SJSA1 (cell line): ENCODE measurements around the gene SLAMF7. TPM values are rescaled to one million over a fixed set of nuclear protein-coding genes. Genes with fewer than 3 reads are reported as not detected.
"Not testable (repeated sequence)": the region's sequence is repeated elsewhere in the genome, so short reads cannot be mapped to it uniquely, and the experiment has no call there.

Source experiments
- DNase-seq, 2 experiments: peaks; one replicate each; pipeline ENCODE4 v3.0.0-alpha.2; 2015 to 2020; ENCODE audit warnings: low spot score in 2 of 2, low read depth in 1 of 2
- H3K27ac ChIP-seq: fragments of 250-450 bp; sonication (Bioruptor Pico); 2 replicates; pipeline ENCODE4 v1.5.1; 2020; ENCODE audit warnings: mild to moderate bottlenecking, moderate library complexity
- H3K27me3 ChIP-seq: fragments of 250-450 bp; sonication (Bioruptor Pico); replicated peaks from 2 replicates; pipeline ENCODE4 v1.5.1; 2020; ENCODE audit warnings: mild to moderate bottlenecking, moderate library complexity
- H3K36me3 ChIP-seq: fragments of 250-450 bp; sonication (Bioruptor Pico); 2 replicates; pipeline ENCODE4 v1.5.1; 2020; ENCODE audit warnings: mild to moderate bottlenecking
- H3K4me1 ChIP-seq: fragments of 250-450 bp; sonication (Bioruptor Pico); replicated peaks from 2 replicates; pipeline ENCODE4 v1.6.1; 2021; ENCODE audit warnings: mild to moderate bottlenecking
- H3K4me3 ChIP-seq: fragments of 250-450 bp; sonication (Bioruptor Pico); 2 replicates; pipeline ENCODE4 v1.5.1; 2020; ENCODE audit warnings: mild to moderate bottlenecking
- H3K9me3 ChIP-seq: fragments of 250-450 bp; sonication (Bioruptor Pico); replicated peaks from 2 replicates; pipeline ENCODE4 v1.5.1; 2020; ENCODE audit warnings: mild to moderate bottlenecking
- total RNA-seq: library from RNA; depleted of rRNA; stranded (reverse); fragments of >200 nt; shearing (Covaris generic); gene quantifications from 2 replicates; pipeline ENCODE4 v1.2.3, GENCODE V29; 2014

Gene SLAMF7
- total RNA-seq, 1 experiment from 2014 or later = not detected

GRCh38 chr1:160711602-160712311 is 27.3 kb upstream of the SLAMF7 start, which contains the start of gene CD48:
CD48 (minus strand) TSS chr1:160711822; CDS start chr1:160711763, 59 bp downstream.
- no peak for DNase-seq
- H3K27ac ChIP-seq = no peak within 1 kb of the TSS
- no peaks in the 10 kb centered on the region for H3K9me3 ChIP-seq
- H3K36me3 ChIP-seq = no peaks in the 10 kb centered on the region
- H3K4me1 ChIP-seq = no peaks in the 10 kb centered on the region
- no peak within 1 kb of the TSS for H3K4me3 ChIP-seq
- H3K27me3 ChIP-seq = peaks cover 19% of the 10 kb centered on the region

- not testable (repeated sequence) for H3K4me1 ChIP-seq, DNase-seq, H3K4me3 ChIP-seq, H3K36me3 ChIP-seq, H3K9me3 ChIP-seq, H3K27ac ChIP-seq
- peaks cover 19% of the 10 kb centered on the region for H3K27me3 ChIP-seq
These were observed 26.4 kb upstream of the SLAMF7 start for GRCh38 chr1:160712525-160713080.

DNA sequence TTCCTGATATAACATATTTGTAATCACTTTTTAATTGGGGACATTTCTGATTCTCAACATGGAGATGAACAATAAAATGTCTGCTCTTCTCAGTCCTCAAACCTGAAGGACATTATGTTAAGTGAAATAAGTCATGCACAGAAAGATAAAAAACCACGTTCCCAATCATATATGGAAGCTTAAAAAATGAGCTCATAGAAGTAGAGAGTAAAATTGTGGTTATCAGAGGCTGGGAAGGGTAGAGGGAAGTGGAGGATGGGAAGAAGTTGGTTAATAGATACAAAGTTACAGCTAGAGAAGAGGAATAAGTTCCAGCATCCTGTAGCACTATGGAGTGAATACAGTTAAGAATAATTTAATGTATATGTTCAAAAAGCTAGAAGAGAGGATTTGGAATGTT is 25.9 kb upstream of the SLAMF7 start:
- no peak overlapping the region for H3K27ac ChIP-seq
- no peak overlapping the region for H3K4me3 ChIP-seq
- no peaks in the 10 kb centered on the region for H3K9me3 ChIP-seq
- no peaks in the 10 kb centered on the region for H3K4me1 ChIP-seq
- H3K36me3 ChIP-seq = no peaks in the 10 kb centered on the region
- DNase-seq = no peak
- peaks cover 14% of the 10 kb centered on the region for H3K27me3 ChIP-seq

DNA sequence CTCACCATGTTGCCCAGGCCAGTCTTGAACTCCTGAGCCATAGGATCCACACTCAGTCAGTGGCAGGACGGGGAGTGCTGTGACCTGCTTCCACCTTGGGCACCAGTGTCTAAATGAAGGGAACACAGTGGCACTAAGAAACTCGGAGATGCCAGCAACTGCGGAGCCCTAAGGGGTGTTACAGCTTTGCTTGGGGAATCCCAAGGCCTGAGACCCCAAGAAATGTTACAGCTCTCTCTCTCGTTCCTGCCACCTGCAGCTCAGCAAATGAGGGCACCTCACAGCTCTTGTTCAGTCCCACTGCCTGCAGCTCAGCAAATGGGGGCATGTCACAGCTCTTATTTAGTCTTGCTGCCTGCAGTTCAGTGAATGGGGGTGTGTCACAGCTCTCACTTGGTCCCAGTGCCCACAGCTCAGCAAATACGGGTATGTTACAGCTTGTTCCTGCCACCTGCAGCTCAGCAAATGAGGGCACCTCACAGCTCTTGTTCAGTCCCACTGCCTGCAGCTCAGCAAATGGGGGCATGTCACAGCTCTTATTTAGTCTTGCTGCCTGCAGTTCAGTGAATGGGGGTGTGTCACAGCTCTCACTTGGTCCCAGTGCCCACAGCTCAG is 24.9 kb upstream of the SLAMF7 start:
- peaks cover 13% of the 10 kb centered on the region for H3K27me3 ChIP-seq
- not testable (repeated sequence) for H3K27ac ChIP-seq, H3K4me3 ChIP-seq, H3K9me3 ChIP-seq, DNase-seq, H3K4me1 ChIP-seq, H3K36me3 ChIP-seq

- Histone ChIP-seq H3K27me3 (0 out of 2 replicates have a peak, but pooled peaks cover 11% of the 10 kb centered on the region), H3K36me3 (no peaks in the 10 kb centered on the region), H3K9me3 (no peaks in the 10 kb centered on the region), H3K27ac (no peak overlapping the region), H3K4me1 (no peaks in the 10 kb centered on the region), H3K4me3 (no peak overlapping the region)
- DNase-seq = no peak
These were observed 23.0 kb upstream of the SLAMF7 start for GRCh38 chr1:160716013-160716412.

DNA sequence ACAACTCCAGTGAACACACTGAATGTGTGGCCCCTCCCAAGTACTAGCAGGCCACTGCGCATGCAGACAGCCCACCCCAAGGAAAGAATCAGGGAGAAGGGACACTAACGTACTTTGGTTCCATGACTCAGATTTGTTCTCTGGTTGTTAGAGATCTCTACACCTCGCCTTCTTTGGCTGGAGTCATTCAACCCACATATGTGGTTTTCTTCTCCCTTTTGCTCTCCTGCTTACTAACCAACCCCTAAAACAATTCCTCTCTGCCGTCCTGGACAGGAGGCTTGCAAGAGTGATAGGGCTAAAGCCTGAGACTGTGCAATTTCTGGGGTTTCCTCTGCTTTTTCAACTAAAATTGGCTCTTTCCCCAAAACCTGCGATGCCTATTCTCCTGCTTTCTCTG is 21.7 kb upstream of the SLAMF7 start:
- no peaks in the 10 kb centered on the region for H3K9me3 ChIP-seq
- H3K27me3 ChIP-seq = peaks cover 16% of the 10 kb centered on the region
- no peaks in the 10 kb centered on the region for H3K4me1 ChIP-seq
- no peak overlapping the region for H3K4me3 ChIP-seq
- DNase-seq = no peak
- no peak overlapping the region for H3K27ac ChIP-seq
- no peaks in the 10 kb centered on the region for H3K36me3 ChIP-seq

DNA sequence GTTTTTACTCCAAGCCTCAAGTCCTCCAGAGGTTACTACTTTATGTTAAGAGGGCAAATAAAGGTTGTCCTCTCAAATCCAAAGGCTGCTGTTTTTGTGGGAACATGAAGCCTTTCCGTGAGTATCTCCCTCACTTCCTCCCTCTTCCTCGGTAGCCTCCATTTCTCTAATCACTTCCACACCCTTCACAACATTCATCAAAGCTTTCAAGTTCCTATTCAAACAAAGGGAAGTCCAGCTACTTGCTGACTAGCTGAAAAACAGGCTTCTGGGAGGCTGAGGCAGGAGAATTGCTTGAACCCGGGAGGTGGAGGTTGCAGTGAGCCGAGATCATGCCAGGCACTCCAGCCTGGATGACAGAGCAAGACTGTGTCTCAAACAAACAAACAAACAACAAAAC is 20.8 kb upstream of the SLAMF7 start:
- peaks cover 21% of the 10 kb centered on the region for H3K27me3 ChIP-seq
- H3K36me3 ChIP-seq = no peaks in the 10 kb centered on the region
- H3K27ac ChIP-seq = no peak overlapping the region
- H3K4me3 ChIP-seq = no peak overlapping the region
- DNase-seq = no peak
- no peaks in the 10 kb centered on the region for H3K4me1 ChIP-seq
- no peaks in the 10 kb centered on the region for H3K9me3 ChIP-seq

- Histone ChIP-seq H3K27ac (no peak overlapping the region), H3K4me1 (no peaks in the 10 kb centered on the region), H3K9me3 (no peaks in the 10 kb centered on the region), H3K36me3 (no peaks in the 10 kb centered on the region), H3K4me3 (no peak overlapping the region), H3K27me3 (peaks cover 21% of the 10 kb centered on the region)
- no peak for DNase-seq
These were observed 18.5 kb upstream of the SLAMF7 start for GRCh38 chr1:160720356-160721085.

DNA sequence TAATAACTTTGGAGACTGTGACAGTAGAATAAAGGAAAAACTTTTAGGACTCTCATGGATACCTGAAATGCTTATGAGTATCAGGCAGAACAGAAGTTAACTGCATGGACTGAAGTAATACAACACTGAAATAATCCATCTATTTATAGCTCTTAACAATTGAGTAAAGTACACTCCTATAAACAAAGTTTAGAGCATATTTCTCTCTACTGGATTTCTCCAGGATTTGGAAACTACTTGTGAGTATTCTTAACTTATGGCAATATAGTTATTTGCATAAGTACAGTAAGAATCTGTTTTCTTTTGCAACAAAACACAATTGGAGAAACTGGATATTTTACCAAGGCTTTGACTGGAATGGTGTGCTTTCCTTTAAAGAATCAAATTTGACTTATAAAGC is 17.6 kb upstream of the SLAMF7 start:
- H3K4me1 ChIP-seq = no peaks in the 10 kb centered on the region
- no peaks in the 10 kb centered on the region for H3K9me3 ChIP-seq
- no peak overlapping the region for H3K4me3 ChIP-seq
- no peak overlapping the region for H3K27ac ChIP-seq
- no peak for DNase-seq
- no peaks in the 10 kb centered on the region for H3K36me3 ChIP-seq
- peaks cover 16% of the 10 kb centered on the region for H3K27me3 ChIP-seq

GRCh38 chr1:160722726-160723125 is 16.3 kb upstream of the SLAMF7 start:
- H3K4me1 ChIP-seq = no peaks in the 10 kb centered on the region
- H3K4me3 ChIP-seq = no peak overlapping the region
- no peak for DNase-seq
- H3K36me3 ChIP-seq = no peaks in the 10 kb centered on the region
- H3K27ac ChIP-seq = no peak overlapping the region
- no peaks in the 10 kb centered on the region for H3K9me3 ChIP-seq
- H3K27me3 ChIP-seq = peaks cover 16% of the 10 kb centered on the region

- peaks cover 16% of the 10 kb centered on the region for H3K27me3 ChIP-seq
- DNase-seq = no peak
- no peaks in the 10 kb centered on the region for H3K36me3 ChIP-seq
- no peaks in the 10 kb centered on the region for H3K4me1 ChIP-seq
- H3K9me3 ChIP-seq = no peaks in the 10 kb centered on the region
- H3K4me3 ChIP-seq = no peak overlapping the region
- H3K27ac ChIP-seq = no peak overlapping the region
These were observed 15.7 kb upstream of the SLAMF7 start for GRCh38 chr1:160723332-160723731.

- no peak for DNase-seq
- Histone ChIP-seq H3K4me1 (no peaks in the 10 kb centered on the region), H3K36me3 (no peaks in the 10 kb centered on the region), H3K9me3 (no peaks in the 10 kb centered on the region), H3K27ac (no peak overlapping the region), H3K27me3 (peaks cover 13% of the 10 kb centered on the region), H3K4me3 (no peak overlapping the region)
These were observed 14.4 kb upstream of the SLAMF7 start for GRCh38 chr1:160724465-160725242.

DNA sequence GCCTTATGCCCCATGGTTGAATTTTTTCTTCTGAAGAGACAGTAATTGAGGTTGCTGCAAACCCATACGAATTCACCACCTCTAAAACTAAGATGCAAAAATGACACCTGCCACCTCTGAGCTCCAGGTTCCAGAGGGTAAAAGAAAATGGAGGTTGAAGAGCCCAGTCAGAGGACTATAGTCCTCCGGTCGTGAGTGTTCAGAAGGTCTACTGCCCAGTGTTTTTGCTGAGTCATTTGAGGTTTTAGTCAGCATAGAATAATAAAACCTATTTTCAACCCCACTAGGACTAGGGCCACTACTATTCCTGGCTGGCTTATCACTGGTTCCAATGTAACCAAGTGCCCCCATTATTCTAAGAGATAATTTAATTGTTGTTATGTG is 12.9 kb upstream of the SLAMF7 start:
- Histone ChIP-seq H3K4me3 (no peak overlapping the region), H3K27me3 (peaks cover 10% of the 10 kb centered on the region), H3K4me1 (no peaks in the 10 kb centered on the region), H3K27ac (no peak overlapping the region), H3K36me3 (no peaks in the 10 kb centered on the region), H3K9me3 (no peaks in the 10 kb centered on the region)
- no peak for DNase-seq
